SK-N-SH treated with all-trans-retinoic acid at 6 μM for 48 hours (cell line): ENCODE results near the gene KLHL1.

Experiments used
- ATAC-seq: fragments of 200-7000 bp; cut with Tn5 transposase; 3 replicates; pipeline ENCODE4 v1.9.1; 2020; ENCODE audit warnings: mild to moderate bottlenecking, moderate library complexity
- ARNTL ChIP-seq: fragments of 450-650 bp; formaldehyde crosslinking; IDR thresholded peaks from 2 replicates; pipeline ENCODE4 v1.5.0; 2020; ENCODE audit warnings: low read depth, mild to moderate bottlenecking, moderate library complexity, borderline replicate concordance
- BACH2 ChIP-seq: fragments of 250-450 bp; sonication (Bioruptor Pico); IDR thresholded peaks from 2 replicates; pipeline ENCODE4 v1.9.0; 2021; ENCODE audit warnings: mild to moderate bottlenecking, borderline replicate concordance
- CREB5 ChIP-seq: fragments of 250-450 bp; sonication (Bioruptor Pico); IDR thresholded peaks from 2 replicates; pipeline ENCODE4 v1.5.1; 2020; ENCODE audit warnings: low read depth, mild to moderate bottlenecking, moderate library complexity
- CSDC2 ChIP-seq: fragments of 250-450 bp; sonication (Bioruptor Pico); IDR thresholded peaks from 2 replicates; pipeline ENCODE4 v1.5.0; 2020; ENCODE audit warnings: mild to moderate bottlenecking, moderate library complexity
- CSRNP3 ChIP-seq: fragments of 250-450 bp; sonication (Bioruptor Pico); IDR thresholded peaks from 2 replicates; pipeline ENCODE4 v1.5.1; 2021; ENCODE audit warnings: mild to moderate bottlenecking, moderate library complexity
- ESRRG ChIP-seq: fragments of 250-450 bp; sonication (Bioruptor Pico); IDR thresholded peaks from 2 replicates; pipeline ENCODE4 v1.6.1; 2021; ENCODE audit warnings: mild to moderate bottlenecking
- ISL1 ChIP-seq: fragments of 250-450 bp; sonication (Bioruptor Pico); IDR thresholded peaks from 2 replicates; pipeline ENCODE4 v2.1.2; 2022; ENCODE audit warnings: mild to moderate bottlenecking, moderate library complexity
- OSR1 ChIP-seq: fragments of 250-450 bp; sonication (Bioruptor Pico); IDR thresholded peaks from 2 replicates; pipeline ENCODE4 v1.8.0; 2022; ENCODE audit warnings: moderate library complexity, mild to moderate bottlenecking, inconsistent platforms
- PATZ1 ChIP-seq: fragments of 250-450 bp; sonication (Bioruptor Pico); IDR thresholded peaks from 2 replicates; pipeline ENCODE4 v1.8.0; 2020; ENCODE audit warnings: mild to moderate bottlenecking, moderate library complexity, borderline replicate concordance
- POU6F1 ChIP-seq: fragments of 250-450 bp; sonication (Bioruptor Pico); IDR thresholded peaks from 2 replicates; pipeline ENCODE4 v1.8.0; 2021; ENCODE audit warnings: low read depth, mild to moderate bottlenecking, moderate library complexity, borderline replicate concordance
- PPARA ChIP-seq: fragments of 250-450 bp; sonication (Bioruptor Pico); IDR thresholded peaks from 2 replicates; pipeline ENCODE4 v1.5.0; 2020; ENCODE audit warnings: mild to moderate bottlenecking, borderline replicate concordance
- RARB ChIP-seq: fragments of 250-450 bp; sonication (Bioruptor Pico); IDR thresholded peaks from 2 replicates; pipeline ENCODE4 v1.8.0; 2021; ENCODE audit warnings: mild to moderate bottlenecking, moderate library complexity
- TCF4 ChIP-seq: fragments of 250-450 bp; sonication (Bioruptor Pico); IDR thresholded peaks from 2 replicates; pipeline ENCODE4 v1.8.0; 2021; ENCODE audit warnings: mild to moderate bottlenecking, moderate library complexity, borderline replicate concordance
- TOX ChIP-seq: fragments of 250-450 bp; sonication (Bioruptor Pico); IDR thresholded peaks from 2 replicates; pipeline ENCODE4 v1.8.0; 2021; ENCODE audit warnings: mild to moderate bottlenecking, moderate library complexity, borderline replicate concordance
- TSHZ2 ChIP-seq: fragments of 250-450 bp; sonication (Bioruptor Pico); IDR thresholded peaks from 2 replicates; pipeline ENCODE4 v1.5.0; 2020; ENCODE audit warnings: mild to moderate bottlenecking, moderate library complexity
- ZC3H10 ChIP-seq: fragments of 250-450 bp; sonication (Bioruptor Pico); IDR thresholded peaks from 2 replicates; pipeline ENCODE4 v1.5.1; 2021; ENCODE audit warnings: mild to moderate bottlenecking, moderate library complexity
- ZFP3 ChIP-seq: fragments of 250-450 bp; sonication (Bioruptor Pico); IDR thresholded peaks from 2 replicates; pipeline ENCODE4 v1.5.0; 2020; ENCODE audit warnings: mild to moderate bottlenecking, moderate library complexity
- ZFP30 ChIP-seq: fragments of 450-650 bp; formaldehyde crosslinking; IDR thresholded peaks from 2 replicates; pipeline ENCODE4 v1.5.0; 2022; ENCODE audit warnings: mild to moderate bottlenecking, moderate library complexity
- ZNF565 ChIP-seq: fragments of 450-650 bp; formaldehyde crosslinking; conservative IDR thresholded peaks from 2 replicates; pipeline ENCODE4 v1.5.0; 2020; ENCODE audit warnings: low read depth, mild to moderate bottlenecking, moderate library complexity
- ZNF8 ChIP-seq: fragments of 450-650 bp; formaldehyde crosslinking; IDR thresholded peaks from 2 replicates; pipeline ENCODE4 v1.5.0; 2020; ENCODE audit warnings: mild to moderate bottlenecking, moderate library complexity

Gene KLHL1

GRCh38 chr13:70104481-70104880 lies 3.8 kb downstream of the KLHL1 start:
- ATAC-seq, result no peak

GRCh38 chr13:70098669-70099068 lies 9.6 kb downstream of the KLHL1 start:
- no peak for TF ChIP-seq TCF4 (CRISPR knock-in tag)
- no peak for TF ChIP-seq ZNF8
- TF ChIP-seq ZNF565, result no peak
- no peak for TF ChIP-seq ZC3H10 (CRISPR knock-in tag)
- no peak for TF ChIP-seq ARNTL (CRISPR knock-in tag)
- no peak for TF ChIP-seq BACH2 (CRISPR knock-in tag)
- no peak for TF ChIP-seq ESRRG (CRISPR knock-in tag)
- TF ChIP-seq ZFP3 (CRISPR knock-in tag), result no peak
- TF ChIP-seq RARB (CRISPR knock-in tag), result no peak
- TF ChIP-seq ZFP30 (CRISPR knock-in tag), result no peak
- TF ChIP-seq POU6F1 (CRISPR knock-in tag), result no peak
- no peak for TF ChIP-seq TOX
- no peak for TF ChIP-seq PATZ1
- no peak for TF ChIP-seq CSRNP3
- ATAC-seq, result no peak

More at GRCh38 chr13:70104481-70104880, 3.8 kb downstream of the KLHL1 start:
- TF ChIP-seq CSDC2 (no peak), PPARA (CRISPR knock-in tag) (no peak), TSHZ2 (no peak), ESRRG (CRISPR knock-in tag) (no peak), ARNTL (CRISPR knock-in tag) (no peak), BACH2 (CRISPR knock-in tag) (no peak), ZNF565 (no peak), OSR1 (CRISPR knock-in tag) (no peak), ZC3H10 (CRISPR knock-in tag) (no peak), CREB5 (CRISPR knock-in tag) (no peak), PATZ1 (no peak), RARB (CRISPR knock-in tag) (no peak), ISL1 (no peak)
- TF ChIP-seq, all 23 proteins: peak for 0
